CD4-positive, alpha-beta T cell treated with Interleukin-15 for 4 hours (primary cell): ENCODE data around the gene PIWIL1.

Experiments used
- DNase-seq: peaks from one replicate; pipeline ENCODE4 v3.0.0-alpha.2; 2020; ENCODE audit warnings: low spot score

PIWIL1 gene

GRCh38 chr12:130374083-130374482, 36.4 kb downstream of the PIWIL1 start:
- no peak for DNase-seq

- DNase-seq, result no peak
These were observed 37.9 kb downstream of the PIWIL1 start for GRCh38 chr12:130375296-130376287.

DNA sequence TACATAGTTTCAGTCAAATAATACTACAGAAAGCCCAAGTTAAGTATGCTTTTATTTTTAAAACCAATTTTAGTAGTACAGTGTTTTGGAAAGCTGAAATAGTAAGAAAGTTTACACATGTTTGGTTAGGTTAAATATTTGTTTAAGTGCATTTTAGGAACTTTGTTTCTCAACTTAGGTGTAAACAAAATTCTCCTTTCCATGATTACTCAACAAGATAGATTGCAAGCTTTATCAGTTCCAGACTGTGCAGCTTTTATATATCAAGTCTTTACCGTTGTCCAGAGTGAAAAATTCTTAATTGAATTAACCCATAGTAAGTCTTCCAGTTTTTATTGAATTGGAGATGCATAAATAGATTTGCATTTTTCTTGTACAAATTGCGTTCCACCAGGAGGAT, 45.1 kb downstream of the PIWIL1 start:
- DNase-seq, result no peak

- DNase-seq, result no peak
These were observed 46.5 kb downstream of the PIWIL1 start for GRCh38 chr12:130384234-130384633.

DNA sequence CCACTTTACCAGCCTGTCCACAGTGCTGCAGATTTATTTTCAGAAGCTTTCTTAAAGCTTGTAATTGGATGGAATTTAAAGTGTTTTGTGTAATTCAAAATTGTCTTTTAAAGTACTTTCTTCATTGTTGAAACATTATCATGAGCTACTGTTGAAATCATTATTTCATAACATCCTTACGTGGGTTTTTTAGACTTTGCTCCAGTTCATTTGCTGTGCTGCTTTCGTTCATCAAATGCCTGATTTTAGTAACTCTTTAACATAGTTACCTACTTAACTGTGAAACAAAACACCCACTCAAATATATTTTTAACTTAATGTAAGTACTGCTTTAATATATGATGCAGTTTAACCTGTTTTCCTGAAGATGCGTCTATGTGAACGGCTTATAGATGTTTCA, 47.5 kb downstream of the PIWIL1 start:
- DNase-seq, result no peak

DNA sequence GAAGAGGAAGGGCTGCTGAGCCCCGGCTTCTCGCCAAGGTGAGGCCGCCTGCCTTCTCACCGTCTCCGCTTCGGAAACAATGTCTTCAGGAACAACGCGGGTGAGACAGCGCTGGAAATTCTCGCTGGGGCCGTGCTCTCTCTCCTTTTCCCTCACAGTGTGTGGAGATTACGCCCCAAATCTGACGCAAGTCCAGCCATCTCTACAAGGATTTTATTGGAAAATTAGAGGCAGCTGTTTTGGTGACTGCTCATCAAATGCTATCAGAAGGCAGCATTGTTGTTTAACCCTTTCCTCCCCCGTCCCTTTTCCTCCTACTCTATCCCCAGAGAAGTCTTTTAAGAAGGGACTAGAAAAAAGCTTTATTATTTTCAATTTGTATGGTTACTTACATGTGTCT, 53.5 kb downstream of the PIWIL1 start:
- no peak for DNase-seq

- no peak for DNase-seq
These were observed 57.2 kb downstream of the PIWIL1 start for GRCh38 chr12:130394906-130395305.

DNA sequence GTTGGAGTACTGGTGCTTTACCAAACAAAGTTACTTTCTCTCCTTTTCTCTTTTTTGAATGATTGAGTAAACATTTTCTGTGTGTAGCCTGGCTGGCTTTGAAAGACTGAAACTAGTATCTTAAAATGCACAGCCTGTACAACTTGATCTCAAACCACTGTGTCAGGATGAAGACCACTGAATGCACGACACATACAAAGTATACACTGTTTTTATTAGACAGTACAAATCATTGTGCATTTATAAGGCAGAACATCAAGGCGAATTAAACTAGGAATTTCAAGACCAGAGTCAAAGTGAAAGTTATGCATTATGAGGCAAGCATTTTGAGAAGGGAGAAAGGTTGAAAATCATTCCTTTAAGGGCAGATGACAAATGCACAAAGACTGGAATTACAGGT, 59.0 kb downstream of the PIWIL1 start:
- no peak for DNase-seq

DNA sequence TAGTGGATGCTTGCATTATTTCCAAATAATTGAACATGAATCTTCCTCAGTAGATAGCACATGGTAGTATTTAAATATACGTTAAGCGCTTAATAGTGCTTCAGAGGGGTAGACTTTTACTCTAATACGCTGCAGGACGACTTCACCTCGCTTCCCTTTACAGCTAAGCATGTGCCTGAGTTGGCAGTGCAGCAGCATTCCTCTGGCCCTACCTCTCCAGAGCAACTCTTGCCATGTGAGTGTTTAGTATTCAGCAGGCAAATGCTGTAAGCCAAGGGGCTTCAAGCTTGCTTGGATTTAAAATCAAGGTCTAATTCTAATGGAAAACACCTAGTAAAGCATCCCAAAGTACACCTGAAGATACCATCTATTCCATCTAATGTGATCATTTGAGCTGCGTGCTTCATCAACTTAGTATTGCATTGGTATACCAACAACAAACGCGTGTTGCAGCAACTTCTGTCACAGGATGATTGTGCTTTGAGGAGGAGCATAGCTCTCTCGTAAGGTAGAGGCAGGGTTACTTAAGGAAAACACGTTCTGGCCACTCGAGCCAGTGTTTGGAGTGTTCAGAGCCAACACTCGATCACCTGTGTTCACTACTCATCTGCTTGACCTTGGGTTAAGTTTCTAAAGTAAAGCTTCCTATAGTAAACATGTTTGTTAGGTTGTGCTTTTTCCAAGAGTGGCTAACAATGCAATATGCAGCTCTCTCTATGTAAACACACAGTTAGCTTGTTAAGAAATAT, 60.6 kb downstream of the PIWIL1 start:
- DNase-seq, result no peak

DNA sequence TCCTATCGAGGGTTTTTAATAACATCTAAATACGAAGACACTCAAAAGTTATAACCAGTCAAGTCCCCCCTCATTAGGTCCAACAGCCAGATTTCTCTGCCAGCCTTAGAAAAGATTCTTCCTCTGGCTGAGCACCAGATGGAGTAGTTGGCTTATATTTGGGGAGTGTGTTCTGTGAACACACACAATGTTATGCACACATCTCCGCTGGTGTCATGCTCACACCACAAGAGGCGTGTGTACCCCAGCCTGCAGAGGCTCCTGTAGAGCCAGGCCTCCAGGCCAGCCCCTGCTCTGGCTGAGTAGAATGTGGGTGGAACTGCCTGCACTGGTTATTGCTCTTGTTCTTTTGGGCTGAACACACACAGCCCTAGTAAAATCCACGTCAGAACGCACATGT, 64.0 kb downstream of the PIWIL1 start:
- DNase-seq, result no peak

- no peak for DNase-seq
These were observed 67.6 kb downstream of the PIWIL1 start for GRCh38 chr12:130405332-130405731.

GRCh38 chr12:130412384-130412783, 74.7 kb downstream of the PIWIL1 start:
- no peak for DNase-seq

DNA sequence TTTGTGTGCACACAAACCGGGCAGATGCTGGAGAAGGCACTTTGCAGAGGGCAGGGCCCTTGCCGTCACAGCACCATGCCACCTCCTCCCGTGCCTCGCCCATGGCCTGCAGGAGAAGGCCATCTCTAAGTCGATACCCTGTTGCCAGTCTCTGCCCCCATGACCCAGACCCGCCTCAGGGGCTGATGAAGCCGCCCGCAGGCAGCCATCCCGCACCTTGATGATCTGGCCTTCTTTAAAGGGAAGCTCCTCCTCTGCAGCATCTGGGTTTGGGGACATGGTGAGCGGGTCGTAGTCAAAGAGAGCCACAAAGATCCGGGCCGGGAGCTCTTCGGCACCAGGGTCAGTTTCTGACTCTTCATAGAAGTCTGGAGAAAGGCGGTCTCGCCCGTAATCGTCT, 76.2 kb downstream of the PIWIL1 start:
- no peak for DNase-seq

- no peak for DNase-seq
These were observed 76.7 kb downstream of the PIWIL1 start for GRCh38 chr12:130414381-130414780.

- no peak for DNase-seq
These were observed 80.6 kb downstream of the PIWIL1 start for GRCh38 chr12:130418251-130418650.

- no peak for DNase-seq
These were observed 81.4 kb downstream of the PIWIL1 start for GRCh38 chr12:130419116-130419515.

GRCh38 chr12:130420071-130420470, 82.4 kb downstream of the PIWIL1 start:
- no peak for DNase-seq

DNA sequence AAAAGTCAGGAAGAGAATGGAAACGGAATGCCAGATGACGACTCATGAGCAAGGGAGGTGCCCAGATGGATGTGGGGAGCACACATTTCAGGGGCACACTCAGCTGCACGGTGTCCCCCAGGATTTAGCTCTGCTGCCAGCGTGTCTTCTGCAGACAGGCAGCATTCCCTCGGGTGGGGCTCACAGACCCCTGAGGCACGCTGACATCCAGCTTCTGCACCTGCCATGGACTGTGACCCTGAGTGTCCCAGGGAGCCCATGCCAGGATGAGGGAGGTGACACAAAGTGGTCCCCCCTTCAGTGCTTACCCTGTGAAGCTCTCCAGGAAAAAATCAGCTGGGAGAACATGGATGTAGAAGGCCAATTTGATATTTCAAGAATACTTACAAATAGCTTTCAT, 84.2 kb downstream of the PIWIL1 start:
- no peak for DNase-seq
